ENCODE measurements around the gene GABRG3.

DNA sequence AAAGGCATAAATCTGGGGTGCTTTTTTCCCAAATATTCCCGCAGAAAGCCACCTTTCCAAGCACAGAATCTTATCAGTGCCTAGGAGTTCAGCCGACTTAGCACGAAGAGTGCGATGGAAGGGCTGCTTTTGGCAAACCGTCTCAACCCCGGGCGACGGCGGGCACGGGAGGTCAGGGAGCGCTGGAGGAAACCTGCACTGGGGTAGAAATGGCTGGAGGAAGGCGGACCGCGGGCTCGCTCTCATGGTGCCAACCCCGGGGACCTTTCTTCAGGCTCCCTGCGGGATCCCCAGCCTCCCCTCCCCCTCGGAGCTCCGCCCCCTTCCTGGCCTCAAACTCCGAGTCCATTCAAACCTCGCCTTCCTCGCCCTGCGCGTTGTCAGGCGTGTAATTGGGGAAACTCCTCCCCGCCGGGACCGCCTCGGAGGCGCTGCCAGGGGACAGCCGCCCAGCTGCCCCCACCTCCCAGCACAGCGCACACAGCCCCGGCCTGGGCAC lies at the start of gene GABRG3:
- TF ChIP-seq, protein P1, sequence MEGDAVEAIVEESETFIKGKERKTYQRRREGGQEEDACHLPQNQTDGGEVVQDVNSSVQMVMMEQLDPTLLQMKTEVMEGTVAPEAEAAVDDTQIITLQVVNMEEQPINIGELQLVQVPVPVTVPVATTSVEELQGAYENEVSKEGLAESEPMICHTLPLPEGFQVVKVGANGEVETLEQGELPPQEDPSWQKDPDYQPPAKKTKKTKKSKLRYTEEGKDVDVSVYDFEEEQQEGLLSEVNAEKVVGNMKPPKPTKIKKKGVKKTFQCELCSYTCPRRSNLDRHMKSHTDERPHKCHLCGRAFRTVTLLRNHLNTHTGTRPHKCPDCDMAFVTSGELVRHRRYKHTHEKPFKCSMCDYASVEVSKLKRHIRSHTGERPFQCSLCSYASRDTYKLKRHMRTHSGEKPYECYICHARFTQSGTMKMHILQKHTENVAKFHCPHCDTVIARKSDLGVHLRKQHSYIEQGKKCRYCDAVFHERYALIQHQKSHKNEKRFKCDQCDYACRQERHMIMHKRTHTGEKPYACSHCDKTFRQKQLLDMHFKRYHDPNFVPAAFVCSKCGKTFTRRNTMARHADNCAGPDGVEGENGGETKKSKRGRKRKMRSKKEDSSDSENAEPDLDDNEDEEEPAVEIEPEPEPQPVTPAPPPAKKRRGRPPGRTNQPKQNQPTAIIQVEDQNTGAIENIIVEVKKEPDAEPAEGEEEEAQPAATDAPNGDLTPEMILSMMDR (IDR thresholded peaks at IDR 0.05) = no peak
- no peak for TF ChIP-seq POLR2A (IDR thresholded peaks at IDR 0.05)
